Mucosa of descending colon (tissue), 3 donors: ENCODE measurements around the gene TMEM200C. TPM values are rescaled to one million over a fixed set of nuclear protein-coding genes. Genes with fewer than 3 reads are reported as not detected.

Source experiments
- ATAC-seq: fragments of 200-7000 bp; cut with Tn5 transposase; one replicate; pipeline ENCODE4 v1.9.1; 2020; ENCODE audit warnings: mild to moderate bottlenecking, moderate library complexity
- DNase-seq, 3 donors: peaks; one replicate each; pipeline ENCODE4 v3.0.0-alpha.2; 2020
- H3K36me3 ChIP-seq: fragments of 200-600 bp; one replicate; pipeline ENCODE4 v1.8.0; 2021; ENCODE audit warnings: low read depth, mild to moderate bottlenecking
- H3K4me1 ChIP-seq: fragments of 200-600 bp; one replicate; pipeline ENCODE4 v1.8.0; 2021; ENCODE audit warnings: low read depth, mild to moderate bottlenecking
- H3K4me3 ChIP-seq: fragments of 200-600 bp; one replicate; pipeline ENCODE4 v1.8.0; 2021; ENCODE audit warnings: mild to moderate bottlenecking
- H3K9me3 ChIP-seq: fragments of 200-600 bp; one replicate; pipeline ENCODE4 v1.8.0; 2021; ENCODE audit warnings: mild to moderate bottlenecking
- intact Hi-C, 2 donors: fragments of 100-400 bp; cut with DNase I in 1 of 2; cut with micrococcal nuclease in 1 of 2; formaldehyde crosslinking; loops; one replicate each; pipeline versions ENCODE4 v1.11.0 to v1.11.1; 2022; cut with DNase I, micrococcal nuclease
- total RNA-seq, 3 donors: library from RNA; stranded (reverse); fragmentation: NEBNext Ultra II Directional in 2 of 3; extraction: Animal tissue kit (Norgen Biotek cat#: 25700) in 2 of 3; gene quantifications; one replicate each; pipeline versions ENCODE4 v1.2.1 to v1.2.4, GENCODE V29; 2021 to 2023
- TF ChIP-seq, protein P1 (sequence below): fragments of 200-600 bp; IDR thresholded peaks from one replicate; pipeline ENCODE4 v1.8.0; 2022; ENCODE audit warnings: antibody characterized with exemption, mild to moderate bottlenecking
- donor health status: DM: no; HTN: no; CAD: no; lungs with moderate emphysema.
- donor health status: DM: no; HTN: no; CAD: no.
- donor health status: DM: no; HTN: yes; CAD: no.

TMEM200C gene
- total RNA-seq, 3 donors from 2014 or later: 0.06 to 2.1 (median 0.14) TPM

DNA sequence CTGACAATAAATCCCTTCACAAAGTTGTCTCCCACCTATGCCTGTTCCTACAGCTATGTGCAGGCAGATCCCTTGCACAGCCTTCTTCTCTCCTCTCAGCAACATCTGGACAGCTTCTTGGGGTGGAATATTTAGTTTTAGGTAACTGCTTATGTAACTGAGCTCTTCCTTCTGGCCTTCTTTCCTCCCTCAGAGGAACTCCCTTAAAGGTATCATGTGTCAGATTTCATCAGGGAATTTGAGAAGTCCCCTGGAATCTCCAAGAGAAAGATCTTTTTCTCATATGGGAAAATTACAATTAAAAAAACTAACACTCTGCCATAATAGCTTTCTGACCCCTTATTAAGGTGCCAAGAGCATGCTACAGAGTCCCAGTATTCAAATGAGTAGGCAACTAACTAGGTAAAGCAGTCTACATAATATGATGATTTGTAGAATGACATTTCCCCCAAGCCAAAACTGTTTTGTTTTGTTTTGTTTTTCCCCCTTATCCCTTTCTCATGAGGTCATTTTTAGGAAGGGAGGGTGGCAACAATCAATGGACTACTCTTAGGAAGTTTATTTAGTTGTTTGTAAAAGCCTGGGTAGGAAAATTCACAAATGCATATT, 2.4 kb downstream of the TMEM200C start:
- Histone ChIP-seq H3K4me1 (peaks cover 2% of the 10 kb centered on the region), H3K36me3 (no peaks in the 10 kb centered on the region), H3K4me3 (no peak overlapping the region), H3K9me3 (no peaks in the 10 kb centered on the region)
- intact Hi-C loops: no loop called here
- DNase-seq: no peak
- TF ChIP-seq, protein P1, sequence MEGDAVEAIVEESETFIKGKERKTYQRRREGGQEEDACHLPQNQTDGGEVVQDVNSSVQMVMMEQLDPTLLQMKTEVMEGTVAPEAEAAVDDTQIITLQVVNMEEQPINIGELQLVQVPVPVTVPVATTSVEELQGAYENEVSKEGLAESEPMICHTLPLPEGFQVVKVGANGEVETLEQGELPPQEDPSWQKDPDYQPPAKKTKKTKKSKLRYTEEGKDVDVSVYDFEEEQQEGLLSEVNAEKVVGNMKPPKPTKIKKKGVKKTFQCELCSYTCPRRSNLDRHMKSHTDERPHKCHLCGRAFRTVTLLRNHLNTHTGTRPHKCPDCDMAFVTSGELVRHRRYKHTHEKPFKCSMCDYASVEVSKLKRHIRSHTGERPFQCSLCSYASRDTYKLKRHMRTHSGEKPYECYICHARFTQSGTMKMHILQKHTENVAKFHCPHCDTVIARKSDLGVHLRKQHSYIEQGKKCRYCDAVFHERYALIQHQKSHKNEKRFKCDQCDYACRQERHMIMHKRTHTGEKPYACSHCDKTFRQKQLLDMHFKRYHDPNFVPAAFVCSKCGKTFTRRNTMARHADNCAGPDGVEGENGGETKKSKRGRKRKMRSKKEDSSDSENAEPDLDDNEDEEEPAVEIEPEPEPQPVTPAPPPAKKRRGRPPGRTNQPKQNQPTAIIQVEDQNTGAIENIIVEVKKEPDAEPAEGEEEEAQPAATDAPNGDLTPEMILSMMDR: no peak
- ATAC-seq: no peak

DNA sequence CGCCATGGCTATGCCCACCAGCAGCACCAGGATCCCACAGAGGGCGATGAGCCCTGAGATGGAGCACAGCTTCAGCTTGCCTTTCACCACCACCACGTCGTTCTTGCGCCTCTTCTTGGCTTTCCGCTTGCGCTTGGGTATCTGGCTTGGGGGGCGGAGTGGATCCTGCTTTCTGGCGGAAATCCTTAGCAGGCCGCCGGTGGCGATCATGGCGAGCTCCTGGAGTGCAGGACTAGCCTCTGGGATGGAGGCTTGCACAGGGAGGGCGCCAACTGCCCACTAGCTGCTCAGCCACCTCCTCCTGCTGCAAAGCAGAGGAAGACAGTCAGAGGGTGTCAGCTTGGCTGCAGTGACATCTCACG, 3.5 kb downstream of the TMEM200C start:
- H3K4me3 ChIP-seq: no peak overlapping the region
- no peaks in the 10 kb centered on the region for H3K9me3 ChIP-seq
- DNase-seq: no peak
- intact Hi-C loops: no loop called here
- ATAC-seq: no peak
- peaks cover 2% of the 10 kb centered on the region for H3K4me1 ChIP-seq
- H3K36me3 ChIP-seq: no peaks in the 10 kb centered on the region
- TF ChIP-seq, protein P1: no peak

DNA sequence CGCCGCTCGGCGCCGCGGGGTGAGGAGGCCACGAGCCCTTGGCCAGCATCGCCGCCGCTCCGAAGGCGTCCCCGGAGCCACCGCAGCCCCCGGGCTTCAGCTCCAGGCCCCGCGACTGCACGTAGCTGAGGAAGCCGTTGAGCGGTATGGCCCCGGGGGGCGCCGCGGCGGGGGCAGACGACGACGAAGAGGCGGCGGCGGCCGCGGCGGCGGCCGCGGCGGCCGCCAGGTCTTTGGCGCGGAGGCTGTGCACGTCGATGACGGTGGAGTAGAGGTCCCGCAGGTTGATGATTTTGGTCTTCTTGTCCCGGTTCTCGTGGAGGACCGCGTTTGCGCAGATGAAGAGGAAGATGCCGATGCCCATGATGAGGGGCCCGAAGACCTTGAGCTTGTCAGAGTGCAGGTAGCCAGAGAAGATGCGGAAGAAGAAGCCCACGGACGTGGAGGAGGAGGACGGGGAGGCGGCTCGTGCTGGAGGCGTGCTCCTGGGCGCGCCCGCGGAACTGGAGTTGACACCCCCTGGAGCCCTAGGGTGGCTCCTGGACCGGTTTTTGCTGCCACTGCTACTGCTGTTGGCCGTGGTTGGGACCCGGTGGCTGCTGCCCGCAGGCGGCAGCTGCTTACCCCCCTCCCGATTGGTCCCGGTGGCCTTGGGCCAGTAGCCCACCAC, 4.0 kb downstream of the TMEM200C start:
- H3K9me3 ChIP-seq: no peaks in the 10 kb centered on the region
- TF ChIP-seq, protein P1: no peak
- H3K4me1 ChIP-seq: peaks cover 2% of the 10 kb centered on the region
- intact Hi-C loops: no loop called here
- H3K36me3 ChIP-seq: no peaks in the 10 kb centered on the region
- no peak overlapping the region for H3K4me3 ChIP-seq
- DNase-seq: no peak
- no peak for ATAC-seq

DNA sequence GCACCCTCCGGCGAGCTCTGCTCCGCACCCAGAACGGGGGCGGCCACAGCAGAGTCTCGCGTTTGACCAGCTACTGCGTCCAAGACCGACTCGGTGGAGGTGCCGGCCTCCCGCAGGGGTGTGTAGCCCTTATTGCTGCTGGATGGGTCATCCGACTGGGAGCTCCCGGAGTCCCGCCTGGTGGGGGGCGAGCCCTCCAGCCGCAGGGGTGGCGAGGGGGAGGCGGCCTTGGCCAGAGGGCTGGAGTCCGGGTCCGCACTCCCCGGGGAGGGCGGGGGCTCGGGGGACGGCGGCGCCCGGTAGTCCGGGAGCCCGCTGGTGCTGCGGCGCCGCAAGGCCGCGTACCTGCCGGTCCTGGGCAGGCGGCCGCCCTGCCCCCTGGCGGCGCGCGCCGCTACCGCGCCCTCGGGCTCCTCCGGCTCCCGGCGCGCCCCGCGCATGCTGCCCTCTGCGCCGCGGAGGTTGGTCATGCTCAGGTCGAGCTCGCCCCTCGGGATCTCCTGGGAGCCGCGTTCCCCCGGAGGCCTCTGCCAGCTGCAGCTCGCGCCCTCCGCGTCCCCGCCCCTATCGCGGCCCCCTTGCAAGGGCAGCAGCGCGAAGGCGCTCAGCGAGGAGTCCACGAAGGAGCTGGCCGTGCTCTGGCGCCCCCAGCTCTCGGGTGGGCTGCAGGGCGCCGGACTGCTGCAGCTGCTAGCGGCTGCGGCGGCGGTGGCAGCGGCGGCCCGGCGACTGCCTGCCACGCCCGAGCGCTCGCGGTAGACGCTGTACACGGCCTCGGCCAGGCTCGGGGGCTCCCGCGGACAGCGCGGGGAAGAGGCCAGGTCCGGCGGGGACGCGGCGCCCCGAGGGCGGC, 4.8 kb downstream of the TMEM200C start:
- no peaks in the 10 kb centered on the region for H3K4me1 ChIP-seq
- H3K9me3 ChIP-seq: no peaks in the 10 kb centered on the region
- H3K4me3 ChIP-seq: no peak overlapping the region
- peak; percentile 42 to 57 (median 43) for DNase-seq
- TF ChIP-seq, protein P1: peak; percentile 65
- peak; percentile 94 for ATAC-seq
- intact Hi-C loops: no loop called here
- no peaks in the 10 kb centered on the region for H3K36me3 ChIP-seq

DNA sequence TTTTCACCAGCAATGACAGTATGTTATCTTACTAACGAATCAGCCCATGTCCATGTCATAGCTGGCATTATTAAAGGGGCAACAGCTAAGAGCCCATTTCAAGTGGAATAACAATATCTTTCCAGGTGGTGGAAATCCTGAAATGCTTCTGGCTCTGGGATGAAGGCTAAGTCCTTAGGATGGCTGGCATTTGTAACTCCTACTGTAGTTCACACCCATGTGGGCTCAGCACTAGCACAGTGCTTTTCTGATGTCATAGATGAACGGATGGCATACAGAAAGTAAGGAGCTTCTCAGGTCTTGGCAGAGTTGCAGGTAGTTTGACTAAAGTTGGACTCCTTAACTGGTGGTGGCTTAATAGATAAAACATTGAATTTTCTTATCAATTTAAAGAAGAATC, 10.0 kb downstream of the TMEM200C start:
- Histone ChIP-seq H3K4me3 (no peak overlapping the region), H3K4me1 (no peaks in the 10 kb centered on the region), H3K36me3 (no peaks in the 10 kb centered on the region), H3K9me3 (no peaks in the 10 kb centered on the region)
- TF ChIP-seq, protein P1: no peak
- ATAC-seq (no peak), DNase-seq (no peak)
- intact Hi-C loops: no loop called here
